ENCODE data around the gene CISH.

CISH gene

GRCh38 chr3:50656417-50657195 is 45.0 kb upstream of the CISH start:
- TF ChIP-seq, protein P1, sequence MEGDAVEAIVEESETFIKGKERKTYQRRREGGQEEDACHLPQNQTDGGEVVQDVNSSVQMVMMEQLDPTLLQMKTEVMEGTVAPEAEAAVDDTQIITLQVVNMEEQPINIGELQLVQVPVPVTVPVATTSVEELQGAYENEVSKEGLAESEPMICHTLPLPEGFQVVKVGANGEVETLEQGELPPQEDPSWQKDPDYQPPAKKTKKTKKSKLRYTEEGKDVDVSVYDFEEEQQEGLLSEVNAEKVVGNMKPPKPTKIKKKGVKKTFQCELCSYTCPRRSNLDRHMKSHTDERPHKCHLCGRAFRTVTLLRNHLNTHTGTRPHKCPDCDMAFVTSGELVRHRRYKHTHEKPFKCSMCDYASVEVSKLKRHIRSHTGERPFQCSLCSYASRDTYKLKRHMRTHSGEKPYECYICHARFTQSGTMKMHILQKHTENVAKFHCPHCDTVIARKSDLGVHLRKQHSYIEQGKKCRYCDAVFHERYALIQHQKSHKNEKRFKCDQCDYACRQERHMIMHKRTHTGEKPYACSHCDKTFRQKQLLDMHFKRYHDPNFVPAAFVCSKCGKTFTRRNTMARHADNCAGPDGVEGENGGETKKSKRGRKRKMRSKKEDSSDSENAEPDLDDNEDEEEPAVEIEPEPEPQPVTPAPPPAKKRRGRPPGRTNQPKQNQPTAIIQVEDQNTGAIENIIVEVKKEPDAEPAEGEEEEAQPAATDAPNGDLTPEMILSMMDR (conservative IDR thresholded peaks at IDR 0.05; ENCODE audit: low read depth) = no peak
- ChIA-PET POLR2A (ENCODE audit: low non-redundant PET) (interaction anchor here (0.6 kb wide), 1 partner anchor 159 kb away, joined by 3 read pairs; no protein-coding TSS in a partner anchor), CTCF (no interaction called here)
- no peak overlapping the region for H3K27ac ChIP-seq
- DNase-seq (ENCODE audit: low spot score) = no peak

GRCh38 chr3:50655009-50655830 is 43.6 kb upstream of the CISH start:
- ChIA-PET CTCF (interaction anchor here (0.7 kb wide), 1 partner anchor 113 kb away, joined by 3 read pairs; no protein-coding TSS in a partner anchor), POLR2A (ENCODE audit: low non-redundant PET) (no interaction called here)
- TF ChIP-seq, protein P1 (conservative IDR thresholded peaks at IDR 0.05; ENCODE audit: low read depth) = no peak
- DNase-seq (ENCODE audit: low spot score) = no peak
- no peak overlapping the region for H3K27ac ChIP-seq

DNA sequence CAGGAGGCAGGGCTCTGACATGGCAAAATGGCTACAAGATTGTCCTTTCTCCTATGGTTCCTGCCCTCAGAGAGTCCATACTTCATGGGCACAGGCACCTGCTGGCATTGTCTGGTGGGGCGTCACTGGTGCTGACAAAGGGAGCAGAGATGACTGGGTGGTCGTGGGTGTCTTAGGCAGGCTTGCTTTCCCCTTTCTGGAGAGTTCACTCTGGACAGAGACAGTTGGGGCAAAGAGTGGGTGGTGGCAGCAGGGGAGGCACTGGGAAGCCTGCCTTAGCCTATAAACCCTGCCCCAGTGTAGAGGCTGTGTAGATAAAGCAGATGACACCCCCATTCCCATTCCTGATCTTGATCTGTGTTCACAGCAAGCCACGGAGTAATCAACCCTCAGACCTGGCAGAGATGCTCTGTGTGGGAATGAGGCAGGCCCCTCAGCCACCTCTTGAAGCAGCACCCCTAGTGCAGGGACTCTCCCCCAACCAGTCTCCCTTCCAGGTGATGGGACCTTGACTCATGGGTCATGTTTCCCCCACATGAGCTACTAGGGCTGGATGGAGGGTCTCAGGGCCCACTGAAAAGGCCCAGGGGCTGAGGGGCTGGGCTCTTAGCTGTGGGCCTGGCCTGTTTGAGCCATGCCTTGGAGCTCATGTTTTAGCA is 42.5 kb upstream of the CISH start:
- TF ChIP-seq, protein P1 (conservative IDR thresholded peaks at IDR 0.05; ENCODE audit: low read depth) = no peak
- CTCF ChIA-PET = interaction anchor here (0.7 to 2.2 kb wide), 2 partner anchors 38 to 112 kb away, joined by 3 to 16 read pairs; partner anchors contain the start of gene MAPKAPK3
- no peak overlapping the region for H3K27ac ChIP-seq
- DNase-seq (ENCODE audit: low spot score) = no peak
- POLR2A ChIA-PET (ENCODE audit: low non-redundant PET) = no interaction called here

- TF ChIP-seq, protein P1 (conservative IDR thresholded peaks at IDR 0.05; ENCODE audit: low read depth) = no peak; the same call in 1 of the 2 replicates
- ChIA-PET CTCF (interaction anchor here (0.6 to 2.2 kb wide), 4 partner anchors 9 to 90 kb away, joined by 3 to 16 read pairs (median 5); partner anchors contain the start of gene MAPKAPK3), POLR2A (ENCODE audit: low non-redundant PET) (no interaction called here)
- DNase-seq (ENCODE audit: low spot score) = peak; percentile 45
- no peak overlapping the region for H3K27ac ChIP-seq
Measured at GRCh38 chr3:50652709-50653108, 41.1 kb upstream of the CISH start.

DNA sequence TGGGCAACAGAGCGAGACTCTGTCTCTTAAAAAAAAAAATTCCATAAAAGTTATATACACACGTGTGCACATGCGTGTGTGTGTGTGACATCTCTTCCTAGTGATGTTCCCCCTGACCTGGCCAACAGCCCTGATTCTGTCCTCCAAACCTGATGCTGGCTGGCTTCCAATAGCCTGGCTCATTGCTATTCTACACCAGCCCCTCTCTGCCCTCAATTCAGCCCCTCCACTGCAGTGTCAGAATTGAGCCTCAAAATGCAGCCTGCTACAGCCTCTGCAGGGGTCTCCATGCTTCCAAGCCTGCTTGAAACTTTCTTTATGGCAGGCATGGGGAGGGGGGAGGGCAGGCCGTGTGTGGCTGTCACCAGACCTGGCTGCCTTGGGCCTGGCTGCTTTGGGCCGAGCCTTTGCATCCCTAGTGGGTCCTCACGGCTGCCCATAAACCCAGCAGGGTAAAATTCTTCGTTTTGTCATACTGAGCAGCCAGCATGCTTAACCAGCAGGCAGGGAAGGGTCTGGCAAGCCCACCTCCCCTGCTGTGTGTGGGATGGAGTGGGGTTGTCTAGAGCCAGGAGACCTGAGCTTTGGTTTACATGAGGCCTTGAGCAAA is 40.5 kb upstream of the CISH start:
- CTCF ChIA-PET = interaction anchor here (1.5 to 2.2 kb wide), 2 partner anchors 33 to 36 kb away, joined by 6 to 16 read pairs; partner anchors contain the start of gene MAPKAPK3
- DNase-seq (ENCODE audit: low spot score) = no peak
- TF ChIP-seq, protein P1 (conservative IDR thresholded peaks at IDR 0.05; ENCODE audit: low read depth) = no peak
- POLR2A ChIA-PET (ENCODE audit: low non-redundant PET) = no interaction called here
- no peak overlapping the region for H3K27ac ChIP-seq
